GM10248 (cell line): Measurements from ENCODE around the gene NUPR1.
"Not testable (repeated sequence)": the region's sequence is repeated elsewhere in the genome, so short reads cannot be mapped to it uniquely, and the experiment has no call there.

Experiments used
- CTCF ChIA-PET: fragments of 300-600 bp; sonication (Branson Sonifier 250); formaldehyde crosslinking; extraction: SDS; loops from one replicate; lab custom pipeline; 2021; ENCODE audit warnings: antibody characterized with exemption; lab: Yijun Ruan, JAX
- POLR2A ChIA-PET: fragments of 350-650 bp; sonication (Branson Sonifier 250); formaldehyde crosslinking; extraction: SDS; loops from one replicate; lab custom pipeline; 2020; ENCODE audit warnings: antibody characterized with exemption; lab: Yijun Ruan, JAX
- DNase-seq: peaks from one replicate; pipeline ENCODE4 v3.0.0; 2012; ENCODE audit errors: extremely low spot score
- CTCF ChIP-seq: IDR thresholded peaks from 2 replicates; pipeline ENCODE4 v1.5.1; 2012; ENCODE audit warnings: mild to moderate bottlenecking, low read depth; ENCODE audit errors: extremely low read depth, missing control alignments, control extremely low read depth

Gene NUPR1

DNA sequence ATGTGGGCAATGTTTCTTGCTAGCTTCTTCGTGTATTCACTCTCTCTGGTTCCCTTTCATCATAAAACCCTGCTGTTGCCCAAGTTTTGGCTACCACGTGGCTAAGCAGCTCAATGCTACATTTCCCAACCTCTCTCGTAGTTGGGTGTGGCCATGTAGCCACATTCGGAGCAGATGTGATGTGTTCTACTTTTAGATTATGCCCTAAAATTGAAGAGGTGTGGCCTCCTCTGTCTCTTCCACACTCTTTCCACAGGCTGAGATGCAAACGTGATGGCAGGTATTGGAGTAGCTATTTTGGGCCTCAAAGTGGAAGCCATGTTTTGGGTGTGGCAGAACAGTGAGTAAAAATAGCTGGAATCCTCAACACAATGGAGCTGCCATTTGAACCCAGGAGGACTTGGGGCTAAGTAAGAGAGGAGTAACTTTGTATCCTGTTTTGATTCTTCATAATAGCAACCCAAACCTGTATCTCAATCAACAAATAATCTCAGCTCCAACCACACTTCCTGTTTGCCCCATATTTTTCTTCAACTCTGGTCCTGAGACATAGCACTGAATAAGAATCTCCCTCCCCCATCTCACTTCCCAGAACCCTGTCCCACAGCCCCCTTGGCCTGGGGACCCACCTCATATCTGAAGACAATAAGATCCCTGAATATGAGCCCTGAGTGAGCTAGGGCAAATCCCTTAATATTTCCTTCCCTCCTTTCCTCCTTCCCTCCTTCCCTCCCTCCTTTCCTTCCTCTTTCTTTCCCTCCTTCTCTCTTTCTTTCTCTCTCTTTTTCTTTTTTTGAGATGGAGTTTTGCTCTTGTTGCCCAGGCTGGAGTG, 4.0 kb downstream of the NUPR1 start:
- no peak for DNase-seq
- POLR2A ChIA-PET, result no interaction called here
- no peak for TF ChIP-seq CTCF
- CTCF ChIA-PET, result interaction anchor here (1.1 to 1.2 kb wide), 2 partner anchors 11 to 18 kb away, joined by 3 to 5 read pairs; no protein-coding TSS in a partner anchor

- no peak for TF ChIP-seq CTCF
- ChIA-PET POLR2A (no interaction called here), CTCF (no interaction called here)
- no peak for DNase-seq
These were observed 5.7 kb downstream of the NUPR1 start for GRCh38 chr16:28532940-28533647.

- TF ChIP-seq CTCF, result no peak
- ChIA-PET CTCF (no interaction called here), POLR2A (no interaction called here)
- DNase-seq, result no peak
These were observed 6.7 kb downstream of the NUPR1 start for GRCh38 chr16:28531777-28532744.

GRCh38 chr16:28529124-28529523, 9.7 kb downstream of the NUPR1 start:
- POLR2A ChIA-PET, result no interaction called here
- DNase-seq, result no peak
- TF ChIP-seq CTCF, result no peak
- CTCF ChIA-PET, result interaction anchor here (2.1 kb wide), 1 partner anchor 8 kb away, joined by 6 read pairs; no protein-coding TSS in a partner anchor

DNA sequence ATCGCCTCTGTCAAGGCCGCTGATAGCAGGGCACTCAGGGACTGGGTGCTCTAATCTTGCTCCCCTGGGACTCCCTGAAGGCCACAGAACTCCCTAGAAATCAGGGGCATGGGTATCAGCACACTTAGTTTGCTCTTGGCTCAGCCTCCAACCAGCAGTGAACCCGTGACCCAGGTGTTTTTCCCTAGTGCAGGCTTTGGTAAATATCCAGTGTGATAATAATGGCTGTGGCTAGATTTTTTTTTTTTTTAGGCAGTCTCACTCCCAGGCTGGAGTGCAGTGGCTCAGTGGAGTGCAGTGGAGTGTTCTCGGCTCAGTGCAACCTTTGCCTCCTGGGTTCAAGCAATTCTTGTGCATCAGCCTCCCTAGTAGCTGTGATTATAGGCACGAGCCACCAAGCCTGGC, 10.3 kb downstream of the NUPR1 start:
- no peak for TF ChIP-seq CTCF
- CTCF ChIA-PET, result no interaction called here
- POLR2A ChIA-PET, result no interaction called here
- DNase-seq, result no peak

DNA sequence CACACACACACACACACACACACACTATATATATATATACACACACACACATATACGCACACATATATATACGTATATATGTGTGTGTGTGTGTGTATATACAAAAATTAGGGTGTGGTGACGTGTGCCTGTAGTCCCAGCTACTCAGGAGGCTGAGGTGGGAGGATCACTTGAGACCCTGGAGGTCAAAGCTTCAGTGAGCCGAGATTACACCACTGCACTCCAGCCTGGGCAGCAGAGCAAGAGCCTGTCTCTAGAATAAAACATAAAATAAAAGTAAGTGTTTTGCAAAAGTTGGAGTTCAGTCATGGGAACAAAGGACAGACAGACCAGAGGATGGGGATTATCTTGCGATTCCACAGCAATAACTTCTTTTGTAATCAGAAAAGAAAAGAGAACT, 10.8 kb downstream of the NUPR1 start:
- ChIA-PET CTCF (no interaction called here), POLR2A (no interaction called here)
- no peak for TF ChIP-seq CTCF

GRCh38 chr16:28527100-28527785, 11.5 kb downstream of the NUPR1 start:
- DNase-seq, CTCF ChIA-PET, POLR2A ChIA-PET: not testable (repeated sequence)

More for the DNA sequence above, 10.8 kb downstream of the NUPR1 start:
- no peak for DNase-seq
